Heart right ventricle (tissue), 16 donors: ENCODE measurements around the gene TBXAS1. TPM values are rescaled to one million over a fixed set of nuclear protein-coding genes. Genes with fewer than 3 reads are reported as not detected.

Experiments
- ATAC-seq, 8 donors: fragments of 200-7000 bp; cut with Tn5 transposase; one replicate each; pipeline ENCODE4 v1.9.1; 2020; ENCODE audit warnings: mild to moderate bottlenecking in 8 of 8, moderate library complexity in 8 of 8, moderate number of reproducible peaks in 1 of 8
- DNase-seq, 2 donors: peaks; one replicate each; pipeline ENCODE4 v3.0.0-alpha.2; 2020
- H3K27ac ChIP-seq, 10 donors: fragments of 200-600 bp; sonication (generic) in 2 of 10; one replicate each; pipeline versions ENCODE4 v1.5.0 to v1.8.0; 2020 to 2022; ENCODE audit warnings: mild to moderate bottlenecking in 3 of 10
- H3K27me3 ChIP-seq, 7 donors: fragments of 200-600 bp; one replicate each; pipeline ENCODE4 v1.8.0; 2021 to 2022; ENCODE audit warnings: mild to moderate bottlenecking in 2 of 7
- H3K36me3 ChIP-seq, 9 donors: fragments of 200-600 bp; sonication (generic) in 1 of 9; one replicate each; pipeline versions ENCODE4 v1.5.0 to v1.8.0; 2020 to 2022; ENCODE audit warnings: mild to moderate bottlenecking in 2 of 9
- H3K4me1 ChIP-seq, 9 donors: fragments of 200-600 bp; sonication (generic) in 1 of 9; one replicate each; pipeline versions ENCODE4 v1.5.0 to v1.8.0; 2020 to 2022; ENCODE audit warnings: mild to moderate bottlenecking in 4 of 9
- H3K4me3 ChIP-seq, 10 donors: fragments of 200-600 bp; sonication (generic) in 2 of 10; one replicate each; pipeline versions ENCODE4 v1.5.0 to v1.8.0; 2020 to 2022; ENCODE audit warnings: mild to moderate bottlenecking in 7 of 10, moderate library complexity in 2 of 10
- H3K9me3 ChIP-seq, 11 donors: fragments of 200-600 bp in 10 of 11; sonication (generic) in 2 of 11; one replicate each; pipeline versions ENCODE4 v1.5.0 to v1.8.0; 2013 to 2022; ENCODE audit warnings: mild to moderate bottlenecking in 2 of 11, control low read depth in 1 of 11, moderate library complexity in 1 of 11
- CTCF ChIP-seq, 9 donors: fragments of 200-600 bp; sonication (generic) in 2 of 9; IDR thresholded peaks; one replicate each; pipeline versions ENCODE4 v1.5.0 to v1.8.0; 2021 to 2022; ENCODE audit warnings: antibody characterized with exemption in 9 of 9, mild to moderate bottlenecking in 5 of 9, moderate library complexity in 1 of 9
- WGBS, 2 donors: extraction: QIAGEN DNeasy Blood & Tissue Kit; methylation state at CpG; one replicate each; pipeline ENCODE4 v1.1.7; 2013; ENCODE audit warnings: inconsistent platforms in 1 of 2; 5-methylcytosine and 5-hydroxymethylcytosine counted together
- intact Hi-C, 10 donors: fragments of 100-400 bp; cut with DNase I; formaldehyde crosslinking; loops; one replicate each; pipeline versions ENCODE4 v1.11.1 to v1.14.2; 2022
- polyA plus RNA-seq, 2 donors: library from polyadenylated mRNA; stranded (reverse); fragments of 200-250 nt; gene quantifications; one replicate each; pipeline ENCODE4 v1.2.3, GENCODE V29; 2013
- total RNA-seq, 10 donors: library from RNA; stranded (reverse); fragmentation: NEBNext Ultra II Directional in 3 of 10; extraction: Animal tissue kit (Norgen Biotek cat#: 25700) in 3 of 10; gene quantifications; one replicate each; pipeline versions ENCODE4 v1.2.1 to v1.2.4, GENCODE V29; 2021 to 2023
- donor health status: Arrhythmogenic right ventricular cardiomyopathy.
- donor health status: ischemic (EF 13 %, LVEDD 7.1; RV severe dilation, severe dysfunction).
- donor health status: healthy with polysubstance abuse.
- donor health status: DM: no; HTN: yes; CAD: no.
- donor health status: DM: no; HTN: no; CAD: no.
- donor health status: ischemic (EF 25% LVEDD 6.9; RV normal size, moderate dysfunction).
- donor health status: ischemic (EF 25% LVEDD 5.7; RV mildly dilated, moderate dysfunction).
- donor health status: healthy.
- donor health status: DM: yes; HTN: yes; CAD: no.
- donor health status: Ischemic cardiomyopathy.
- donor health status: ischemic (EF 35%, LVEDD 5.7; RV mildly dilated, moderate dysfunction).
- donor health status: nonischemic (EF 11% LVEDD 7.7; RV severe dilation, severe dysfunction).
- donor health status: DM: yes; HTN: yes; CAD: no.
- donor health status: PGD.
- donor health status: ischemic (EF 29% LVEDD 5.4; RV normal size, mild dysfunction).
- donor health status: nonischemic (EF 23%, LVEDD 6.1; RV moderate dilation, normal function).

Gene TBXAS1
- total and polyA plus RNA-seq, 12 donors: 1.7 to 17.7 (median 3.7) TPM

GRCh38 chr7:139817249-139817648, 11.8 kb upstream of the TBXAS1 start:
- no peaks in the 10 kb centered on the region for H3K9me3 ChIP-seq
- intact Hi-C loops: loop anchor here in 3 of 10 donors (10.0 kb wide), 3 partner anchors 58 to 372 kb away; no protein-coding TSS in a partner anchor
- no peak overlapping the region for H3K27ac ChIP-seq
- peaks cover 0 to 8% (median 0%) of the 10 kb centered on the region in 7 donors for H3K27me3 ChIP-seq
- no peak for TF ChIP-seq CTCF (IDR thresholded peaks at IDR 0.05)
- ATAC-seq (no peak), DNase-seq (no peak)
- no peaks in the 10 kb centered on the region for H3K36me3 ChIP-seq
- no peaks in the 10 kb centered on the region for H3K4me1 ChIP-seq
- 75 to 80% methylated on average over 10 of the region's 10 CpGs for WGBS, 2 donors
- no peak overlapping the region for H3K4me3 ChIP-seq

DNA sequence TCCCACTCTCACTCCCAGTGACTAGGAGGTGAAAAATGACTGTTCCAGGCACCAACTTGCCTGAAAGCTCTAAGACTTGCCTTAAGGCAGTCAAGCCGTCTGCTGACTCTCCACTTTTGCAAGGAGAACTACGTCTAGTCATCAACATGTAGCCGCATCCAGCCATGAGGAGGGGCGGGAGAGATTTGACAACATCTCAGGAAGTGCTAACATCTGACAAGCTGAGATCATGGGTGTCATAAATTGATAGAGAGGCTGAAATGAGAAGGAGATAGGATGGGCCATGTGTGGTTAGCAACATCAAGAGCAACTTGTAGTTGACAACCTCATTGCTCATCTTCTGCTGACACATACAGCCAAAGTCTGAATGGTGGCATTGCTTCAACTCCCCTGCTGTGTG, 9.0 kb upstream of the TBXAS1 start:
- WGBS, 2 donors: 88% methylated on average over 4 of the region's 4 CpGs
- DNase-seq (no peak), ATAC-seq (peak in 1 of 8 donors; percentile 30)
- no peak for TF ChIP-seq CTCF (IDR thresholded peaks at IDR 0.05)
- H3K36me3 ChIP-seq: no peaks in the 10 kb centered on the region
- H3K4me1 ChIP-seq: no peaks in the 10 kb centered on the region
- no peak overlapping the region for H3K27ac ChIP-seq
- no peaks in the 10 kb centered on the region for H3K9me3 ChIP-seq
- intact Hi-C loops: no loop called here
- peaks cover 0 to 14% (median 0%) of the 10 kb centered on the region in 7 donors for H3K27me3 ChIP-seq
- H3K4me3 ChIP-seq: no peak overlapping the region

- H3K4me1 ChIP-seq: peaks cover 0 to 3% (median 0%) of the 10 kb centered on the region in 9 donors
- intact Hi-C loops: no loop called here
- H3K9me3 ChIP-seq: no peaks in the 10 kb centered on the region
- no peak overlapping the region for H3K27ac ChIP-seq
- H3K4me3 ChIP-seq: no peak overlapping the region
- TF ChIP-seq CTCF (IDR thresholded peaks at IDR 0.05): no peak
- no peaks in the 10 kb centered on the region for H3K36me3 ChIP-seq
- 64 to 71% methylated on average over 14 of the region's 14 CpGs for WGBS, 2 donors
- ATAC-seq: no peak
- H3K27me3 ChIP-seq: peaks cover 0 to 14% (median 0%) of the 10 kb centered on the region in 7 donors
- no peak for DNase-seq
Observed at GRCh38 chr7:139821349-139822105, 7.5 kb upstream of the TBXAS1 start.

DNA sequence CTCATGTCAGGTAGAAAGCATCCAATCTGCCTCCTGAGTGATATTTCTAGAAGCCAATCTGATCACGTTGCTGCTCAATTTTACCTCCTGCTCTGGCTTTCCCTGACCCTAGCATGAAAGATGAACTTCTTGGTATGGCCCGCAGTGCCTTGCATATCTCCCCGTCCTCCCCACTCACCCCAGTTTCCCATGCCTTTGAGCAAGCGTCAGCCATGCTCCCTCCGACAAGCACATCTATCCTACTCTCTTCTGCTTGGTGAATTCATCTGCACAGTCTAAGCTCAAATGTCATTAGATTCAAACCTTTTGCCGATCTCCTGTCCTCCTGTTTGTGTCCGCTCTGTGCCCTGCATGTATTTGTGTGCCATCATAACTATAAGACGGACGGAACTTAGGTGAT, 6.2 kb upstream of the TBXAS1 start:
- H3K27ac ChIP-seq: no peak overlapping the region
- DNase-seq: no peak
- H3K4me1 ChIP-seq: peaks cover 0 to 3% (median 0%) of the 10 kb centered on the region in 9 donors
- H3K36me3 ChIP-seq: no peaks in the 10 kb centered on the region
- no peak overlapping the region for H3K4me3 ChIP-seq
- TF ChIP-seq CTCF (IDR thresholded peaks at IDR 0.05): no peak
- ATAC-seq: no peak
- intact Hi-C loops: no loop called here
- H3K9me3 ChIP-seq: no peaks in the 10 kb centered on the region
- H3K27me3 ChIP-seq: peaks cover 0 to 16% (median 0%) of the 10 kb centered on the region in 7 donors
- 96% methylated on average over 9 of the region's 9 CpGs for WGBS, 2 donors
